PC-3 (cell line): ENCODE data around the gene DAB1. TPM values are rescaled to one million over a fixed set of nuclear protein-coding genes. Genes with fewer than 3 reads are reported as not detected.

Source experiments
- ATAC-seq: fragments of 200-7000 bp; cut with Tn5 transposase; 2 replicates; pipeline ENCODE4 v1.9.1; 2020; ENCODE audit warnings: mild to moderate bottlenecking, moderate library complexity
- BruUV-seq: library from RNA; stranded (reverse); fragments of 400-500 nt; replicated peaks from 2 replicates; lab custom pipeline; 2021; lab: Mats Ljungman, UMichigan
- CTCF ChIA-PET: fragments of 300-600 bp; sonication (Branson Sonifier 250); formaldehyde crosslinking; loops from one replicate; lab custom pipeline; 2022; ENCODE audit warnings: antibody characterized with exemption; lab: Charles Lee
- POLR2A ChIA-PET: fragments of 300-600 bp; sonication (Branson Sonifier 250); formaldehyde crosslinking; loops from one replicate; lab custom pipeline; 2022; ENCODE audit warnings: antibody characterized with exemption; ENCODE audit not compliant: unreplicated experiment; lab: Charles Lee
- DNase-seq: peaks from one replicate; pipeline ENCODE4 v3.0.0-alpha.2; 2015
- H2AFZ ChIP-seq: fragments of 300-600 bp; sonication (generic); 2 replicates; pipeline ENCODE4 v1.6.0; 2016; ENCODE audit warnings: antibody characterized with exemption, low read length
- H3F3A ChIP-seq: fragments of 300-600 bp; sonication (generic); one replicate; pipeline ENCODE4 v1.6.0; 2017; ENCODE audit warnings: antibody characterized with exemption, low read length, control low read depth, mild to moderate bottlenecking; ENCODE audit not compliant: unreplicated experiment
- H3K27ac ChIP-seq: fragments of 300-600 bp; sonication (generic); 2 replicates; pipeline ENCODE4 v1.5.1; 2016; ENCODE audit warnings: mild to moderate bottlenecking, low read length
- H3K27me3 ChIP-seq: fragments of 300-600 bp; sonication (generic); 2 replicates; pipeline ENCODE4 v1.6.1; 2016; ENCODE audit warnings: low read length, mixed read lengths
- H3K36me3 ChIP-seq: fragments of 300-600 bp; sonication (generic); 2 replicates; pipeline ENCODE4 v1.6.1; 2016; ENCODE audit warnings: low read depth, mixed run types, low read length, mixed read lengths
- H3K4me1 ChIP-seq: fragments of 300-600 bp; sonication (generic); 2 replicates; pipeline ENCODE4 v1.5.1; 2016; ENCODE audit warnings: low read length; ENCODE audit not compliant: insufficient read depth
- H3K4me2 ChIP-seq: fragments of 300-600 bp; sonication (generic); 2 replicates; pipeline ENCODE4 v1.6.0; 2016; ENCODE audit warnings: low read length
- H3K4me3 ChIP-seq: fragments of 300-600 bp; sonication (generic); 2 replicates; pipeline ENCODE4 v1.5.1; 2016; ENCODE audit warnings: mild to moderate bottlenecking, low read length, mixed read lengths
- H3K79me2 ChIP-seq: fragments of 300-600 bp; sonication (generic); 2 replicates; pipeline ENCODE4 v1.6.1; 2017; ENCODE audit warnings: low read length, mixed read lengths
- H3K9ac ChIP-seq: fragments of 300-600 bp; sonication (generic); 2 replicates; pipeline ENCODE4 v1.6.0; 2016; ENCODE audit warnings: mild to moderate bottlenecking, low read length
- H3K9me2 ChIP-seq: fragments of 300-600 bp; sonication (generic); replicated peaks from 2 replicates; pipeline ENCODE4 v1.6.1; 2016; ENCODE audit warnings: mixed run types, low read length, mixed read lengths
- H3K9me3 ChIP-seq: fragments of 300-600 bp; sonication (generic); 2 replicates; pipeline ENCODE4 v1.6.1; 2016; ENCODE audit warnings: low read length, mixed read lengths
- H4K20me1 ChIP-seq: fragments of 300-600 bp; sonication (generic); 2 replicates; pipeline ENCODE4 v1.6.1; 2016; ENCODE audit warnings: low read length, mixed read lengths
- EZH2 ChIP-seq: fragments of 300-600 bp; sonication (generic); IDR thresholded peaks from one replicate; pipeline ENCODE4 v1.6.1; 2017; ENCODE audit warnings: antibody characterized with exemption, mild to moderate bottlenecking, low read length; ENCODE audit not compliant: unreplicated experiment
- EZH2phosphoT487 ChIP-seq: fragments of 300-600 bp; sonication (generic); IDR thresholded peaks from 2 replicates; pipeline ENCODE4 v1.6.1; 2018; ENCODE audit warnings: mild to moderate bottlenecking, antibody characterized with exemption, low read length, borderline replicate concordance
- intact Hi-C: fragments of 100-400 bp; cut with micrococcal nuclease; formaldehyde crosslinking; loops from 2 replicates; pipeline ENCODE4 v1.9.0; 2023
- total RNA-seq: library from RNA; depleted of rRNA; stranded (reverse); fragments of >200 nt; gene quantifications from 2 replicates; pipeline ENCODE4 v1.2.3, GENCODE V29; 2014
- TF ChIP-seq, protein P1 (sequence below): fragments of 300-600 bp; sonication (generic); conservative IDR thresholded peaks from 2 replicates; pipeline ENCODE4 v1.5.1; 2017; ENCODE audit warnings: antibody characterized with exemption, low read depth, mild to moderate bottlenecking, low read length

The DAB1 gene
- total RNA-seq, 1 experiment from 2014 or later, result not detected

DNA sequence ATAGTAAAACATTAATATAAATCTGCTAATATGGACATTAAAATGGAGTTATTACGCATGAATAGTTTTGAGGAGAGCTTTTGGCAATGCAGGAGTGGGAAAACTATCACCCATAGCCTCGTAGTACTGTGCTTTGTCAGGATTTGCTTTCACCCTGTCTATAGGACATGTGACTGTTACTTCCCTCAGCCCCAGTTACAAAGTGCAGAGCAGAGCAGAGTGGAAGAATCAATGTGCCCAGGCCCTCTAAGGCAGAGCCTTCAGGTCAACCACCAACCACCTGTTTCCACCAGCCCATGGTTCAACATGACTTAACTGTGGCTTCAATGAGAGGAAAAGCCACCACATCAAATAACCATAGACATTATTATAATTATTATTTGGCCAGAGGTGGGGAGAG is 389.1 kb downstream of the DAB1 start:
- Histone ChIP-seq H3F3A (no peaks in the 10 kb centered on the region), H3K4me2 (no peak overlapping the region), H3K4me3 (no peak overlapping the region), H3K9ac (no peak overlapping the region), H4K20me1 (no peaks in the 10 kb centered on the region), H3K27ac (no peak overlapping the region), H3K79me2 (no peaks in the 10 kb centered on the region), H3K9me3 (no peaks in the 10 kb centered on the region), H2AFZ (no peak overlapping the region), H3K27me3 (no peaks in the 10 kb centered on the region), H3K9me2 (no peaks in the 10 kb centered on the region), H3K4me1 (no peaks in the 10 kb centered on the region), H3K36me3 (no peaks in the 10 kb centered on the region)
- no peak for ATAC-seq
- BruUV-seq, result no TSS peak
- POLR2A ChIA-PET, result no interaction called here
- DNase-seq, result no peak
- CTCF ChIA-PET, result no interaction called here
- intact Hi-C loops, result no loop called here
- TF ChIP-seq EZH2phosphoT487, result no peak
- no peak for TF ChIP-seq EZH2
- TF ChIP-seq, protein P1, sequence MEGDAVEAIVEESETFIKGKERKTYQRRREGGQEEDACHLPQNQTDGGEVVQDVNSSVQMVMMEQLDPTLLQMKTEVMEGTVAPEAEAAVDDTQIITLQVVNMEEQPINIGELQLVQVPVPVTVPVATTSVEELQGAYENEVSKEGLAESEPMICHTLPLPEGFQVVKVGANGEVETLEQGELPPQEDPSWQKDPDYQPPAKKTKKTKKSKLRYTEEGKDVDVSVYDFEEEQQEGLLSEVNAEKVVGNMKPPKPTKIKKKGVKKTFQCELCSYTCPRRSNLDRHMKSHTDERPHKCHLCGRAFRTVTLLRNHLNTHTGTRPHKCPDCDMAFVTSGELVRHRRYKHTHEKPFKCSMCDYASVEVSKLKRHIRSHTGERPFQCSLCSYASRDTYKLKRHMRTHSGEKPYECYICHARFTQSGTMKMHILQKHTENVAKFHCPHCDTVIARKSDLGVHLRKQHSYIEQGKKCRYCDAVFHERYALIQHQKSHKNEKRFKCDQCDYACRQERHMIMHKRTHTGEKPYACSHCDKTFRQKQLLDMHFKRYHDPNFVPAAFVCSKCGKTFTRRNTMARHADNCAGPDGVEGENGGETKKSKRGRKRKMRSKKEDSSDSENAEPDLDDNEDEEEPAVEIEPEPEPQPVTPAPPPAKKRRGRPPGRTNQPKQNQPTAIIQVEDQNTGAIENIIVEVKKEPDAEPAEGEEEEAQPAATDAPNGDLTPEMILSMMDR, result no peak

DNA sequence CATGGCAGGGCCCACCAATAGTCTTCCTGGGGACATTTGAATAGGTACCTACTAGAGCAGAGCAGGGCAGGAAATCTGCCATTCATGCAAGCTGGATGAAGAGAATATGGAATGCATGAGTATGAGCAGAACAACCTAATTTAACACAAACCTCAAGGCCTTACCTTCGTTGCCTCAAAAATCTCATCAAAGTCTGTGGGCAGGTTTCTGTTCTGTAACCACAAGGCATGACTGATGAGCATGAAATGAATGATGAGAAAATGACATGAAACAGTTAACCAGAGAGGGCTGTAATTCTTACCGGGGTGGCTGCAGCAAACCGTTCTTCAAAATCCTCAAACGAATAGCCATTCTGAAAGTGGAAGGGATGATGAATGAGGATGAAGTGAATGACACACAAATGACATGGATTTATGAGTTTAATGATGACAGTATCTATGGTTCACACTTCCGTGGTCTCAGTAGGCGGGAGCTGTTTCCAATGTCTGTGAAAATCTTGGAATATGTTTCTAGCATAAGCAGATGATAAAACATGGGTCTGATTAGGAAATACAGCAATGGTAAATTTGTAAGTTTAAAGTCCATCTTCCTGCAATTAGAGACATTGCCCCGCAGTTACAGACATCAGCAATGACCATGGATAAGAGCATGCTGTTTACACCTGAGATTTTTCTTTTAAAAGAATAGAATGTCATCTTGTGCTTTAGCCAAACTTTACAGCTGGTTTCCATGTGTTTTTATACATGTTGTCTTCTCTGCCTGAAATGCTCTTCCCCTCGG is 390.4 kb downstream of the DAB1 start:
- H3K4me1 ChIP-seq, result no peaks in the 10 kb centered on the region
- ChIA-PET CTCF (no interaction called here), POLR2A (no interaction called here)
- H3K4me2 ChIP-seq, result no peak overlapping the region
- H3K36me3 ChIP-seq, result no peaks in the 10 kb centered on the region
- H3K27me3 ChIP-seq, result no peaks in the 10 kb centered on the region
- no peak overlapping the region for H3K9ac ChIP-seq
- intact Hi-C loops, result no loop called here
- no TSS peak for BruUV-seq
- no peak for TF ChIP-seq EZH2phosphoT487
- no peak for TF ChIP-seq EZH2
- TF ChIP-seq, protein P1, result no peak
- no peak overlapping the region for H3K27ac ChIP-seq
- no peak overlapping the region for H2AFZ ChIP-seq
- DNase-seq, result no peak
- H3K9me2 ChIP-seq, result no peaks in the 10 kb centered on the region
- no peaks in the 10 kb centered on the region for H4K20me1 ChIP-seq
- no peak for ATAC-seq
- no peaks in the 10 kb centered on the region for H3F3A ChIP-seq
- no peaks in the 10 kb centered on the region for H3K79me2 ChIP-seq
- no peaks in the 10 kb centered on the region for H3K9me3 ChIP-seq
- no peak overlapping the region for H3K4me3 ChIP-seq
